GM18909 (cell line): ENCODE measurements around the gene ZNF775.
A peak's percentile ranks its signal among the peaks of the same experiment; 100 is the strongest.

Experiments used
- ATAC-seq: cut with Tn5 transposase; IDR thresholded peaks from one replicate; pipeline ENCODE4 v1.9.1; 2021; ENCODE audit warnings: mild to moderate bottlenecking; ENCODE audit not compliant: unreplicated experiment, poor library complexity

ZNF775 gene

GRCh38 chr7:150368096-150368883 lies 10.8 kb upstream of the ZNF775 start, which contains the start of gene REPIN1:
REPIN1 (plus strand) TSS chr7:150368822; CDS start chr7:150369712, 890 bp downstream.
- peak; percentile 69 for ATAC-seq

GRCh38 chr7:150368884-150369747 lies 10.0 kb upstream of the ZNF775 start:
- peak; percentile 52 for ATAC-seq

GRCh38 chr7:150369748-150370501 lies 9.2 kb upstream of the ZNF775 start:
- ATAC-seq = no peak

GRCh38 chr7:150370612-150371071 lies 8.5 kb upstream of the ZNF775 start:
- ATAC-seq = no peak

GRCh38 chr7:150371131-150371995 lies 7.8 kb upstream of the ZNF775 start:
- ATAC-seq = no peak

- ATAC-seq = no peak
Observed at GRCh38 chr7:150371996-150372270, 7.2 kb upstream of the ZNF775 start.

GRCh38 chr7:150372271-150373048 lies 6.7 kb upstream of the ZNF775 start:
- ATAC-seq = no peak

GRCh38 chr7:150373049-150373801 lies 5.9 kb upstream of the ZNF775 start:
- ATAC-seq = no peak

- ATAC-seq = no peak
Observed at GRCh38 chr7:150374026-150374425, 5.1 kb upstream of the ZNF775 start.

- no peak for ATAC-seq
Observed at GRCh38 chr7:150374472-150374871, 4.7 kb upstream of the ZNF775 start.

GRCh38 chr7:150375662-150376521 lies 3.2 kb upstream of the ZNF775 start:
- peak; percentile 24 for ATAC-seq

GRCh38 chr7:150376560-150376959 lies 2.6 kb upstream of the ZNF775 start:
- ATAC-seq = no peak

GRCh38 chr7:150377196-150377595 lies 1.9 kb upstream of the ZNF775 start:
- no peak for ATAC-seq

- no peak for ATAC-seq
Observed at GRCh38 chr7:150377635-150378034, 1.5 kb upstream of the ZNF775 start.

- ATAC-seq = peak; percentile 20
Observed at GRCh38 chr7:150378115-150378852, 846 bp upstream of the ZNF775 start.

GRCh38 chr7:150379441-150380379 lies 580 bp downstream of the ZNF775 start:
- no peak for ATAC-seq
